Hepatocyte (in vitro differentiated cells): ENCODE measurements around the gene SDF2L1.

ENCODE experiments used
- CTCF ChIP-seq: fragments of 200-600 bp; sonication (generic); IDR thresholded peaks from 2 replicates; pipeline ENCODE4 v1.5.1; 2016; ENCODE audit warnings: antibody characterized with exemption, mild to moderate bottlenecking; ENCODE audit not compliant: poor library complexity
- EZH2 ChIP-seq: fragments of 200-600 bp; sonication (generic); IDR thresholded peaks from 2 replicates; pipeline ENCODE4 v1.6.1; 2016; ENCODE audit warnings: antibody characterized with exemption, mild to moderate bottlenecking, borderline replicate concordance
- EZH2phosphoT487 ChIP-seq: fragments of 200-600 bp; sonication (generic); IDR thresholded peaks from one replicate; pipeline ENCODE4 v1.6.1; 2018; ENCODE audit warnings: antibody characterized with exemption, mild to moderate bottlenecking, low read depth, moderate library complexity; ENCODE audit not compliant: unreplicated experiment, severe bottlenecking

GRCh38 chr22:21660904-21661303 lies 18.8 kb downstream of the SDF2L1 start:
- no peak for TF ChIP-seq CTCF
- TF ChIP-seq EZH2phosphoT487: no peak
- TF ChIP-seq EZH2: no peak
